ENCODE data around the gene TBC1D9. TPM values are rescaled to one million over a fixed set of nuclear protein-coding genes. Genes with fewer than 3 reads are reported as not detected.

TBC1D9 gene
- polyA plus RNA-seq, 3 donors = 13.6 to 33.5 (median 21.0) TPM

- no peak overlapping the region for H3K27ac Mint-ChIP-seq
- intact Hi-C loops (cut with micrococcal nuclease) = no loop called here
These were observed 103.6 kb downstream of the TBC1D9 start for GRCh38 chr4:140652601-140653000.

GRCh38 chr4:140648716-140649308 is 107.4 kb downstream of the TBC1D9 start:
- Histone ChIP-seq H3K9me3 (replicated peaks in 1 of 2; ENCODE audit: control insufficient read depth in 1 of 2, insufficient read depth in 1 of 2, low read length in 2 of 2) (no peaks in the 10 kb centered on the region), H3K9ac (ENCODE audit: insufficient read depth, low read length, poor library complexity, severe bottlenecking) (no peak overlapping the region), H3K4me2 (replicated peaks; ENCODE audit: extremely low read depth, low read length, poor library complexity, severe bottlenecking) (no peak overlapping the region), H4K20me1 (ENCODE audit: insufficient read depth, low read length) (peaks cover 44% of the 10 kb centered on the region), H3K27ac (ENCODE audit: low read depth in 1 of 2, low read length in 2 of 2) (no peak overlapping the region), H3K79me2 (ENCODE audit: insufficient read depth, low read length) (no peaks in the 10 kb centered on the region), H2AFZ (ENCODE audit: insufficient read depth, low read depth, low read length, poor library complexity, severe bottlenecking) (no peak overlapping the region), H3K4me3 (replicated peaks in 1 of 3; ENCODE audit: low read depth in 2 of 3, low read length in 3 of 3) (no peak overlapping the region), H3K4me1 (ENCODE audit: control insufficient read depth in 1 of 2, insufficient read depth in 2 of 2, low read length in 2 of 2) (no peaks in the 10 kb centered on the region), H3K27me3 (ENCODE audit: control insufficient read depth in 2 of 2, insufficient read depth in 2 of 2, low read length in 2 of 2) (no peaks in the 10 kb centered on the region), H3K36me3 (replicated peaks in 1 of 2; ENCODE audit: control insufficient read depth in 1 of 2, insufficient read depth in 2 of 2, low read length in 2 of 2) (peaks cover 50 to 98% of the 10 kb centered on the region in 2 donors)
- no peak for DNase-seq
- no peak overlapping the region for H3K27ac Mint-ChIP-seq
- H3K36me3 Mint-ChIP-seq = peaks cover 80 to 90% of the 10 kb centered on the region in 2 donors
- no peaks in the 10 kb centered on the region for H3K4me1 Mint-ChIP-seq
- no peak for TF ChIP-seq CTCF (IDR thresholded peaks at IDR 0.05)
- H3K27me3 Mint-ChIP-seq (ENCODE audit: low read depth in 3 of 3) = peaks cover 2 to 3% (median 3%) of the 10 kb centered on the region in 3 donors
- intact Hi-C loops (cut with micrococcal nuclease) = no loop called here
- peaks cover 0 to 4% (median 1%) of the 10 kb centered on the region in 7 donors for H3K9me3 Mint-ChIP-seq
- no peak overlapping the region for H3K4me3 Mint-ChIP-seq
- WGBS (ENCODE audit: insufficient coverage) = 100% methylated on average over 1 of the region's 2 CpGs

More at GRCh38 chr4:140652601-140653000, 103.6 kb downstream of the TBC1D9 start:
- peaks cover 80 to 88% of the 10 kb centered on the region in 2 donors for H3K36me3 Mint-ChIP-seq
- Histone ChIP-seq H2AFZ (ENCODE audit: insufficient read depth, low read depth, low read length, poor library complexity, severe bottlenecking) (no peak overlapping the region), H3K9me3 (replicated peaks in 1 of 2; ENCODE audit: control insufficient read depth in 1 of 2, insufficient read depth in 1 of 2, low read length in 2 of 2) (no peaks in the 10 kb centered on the region), H3K4me2 (replicated peaks; ENCODE audit: extremely low read depth, low read length, poor library complexity, severe bottlenecking) (no peak overlapping the region), H3K9ac (ENCODE audit: insufficient read depth, low read length, poor library complexity, severe bottlenecking) (no peak overlapping the region), H3K4me3 (replicated peaks in 1 of 3; ENCODE audit: low read depth in 2 of 3, low read length in 3 of 3) (no peak overlapping the region), H3K36me3 (replicated peaks in 1 of 2; ENCODE audit: control insufficient read depth in 1 of 2, insufficient read depth in 2 of 2, low read length in 2 of 2) (peaks cover 55 to 96% of the 10 kb centered on the region in 2 donors), H3K79me2 (ENCODE audit: insufficient read depth, low read length) (no peaks in the 10 kb centered on the region), H3K4me1 (ENCODE audit: control insufficient read depth in 1 of 2, insufficient read depth in 2 of 2, low read length in 2 of 2) (no peaks in the 10 kb centered on the region), H3K27me3 (ENCODE audit: control insufficient read depth in 2 of 2, insufficient read depth in 2 of 2, low read length in 2 of 2) (no peaks in the 10 kb centered on the region), H3K27ac (ENCODE audit: low read depth in 1 of 2, low read length in 2 of 2) (no peak overlapping the region), H4K20me1 (ENCODE audit: insufficient read depth, low read length) (peaks cover 48% of the 10 kb centered on the region)
- H3K27me3 Mint-ChIP-seq (ENCODE audit: low read depth in 3 of 3) = peaks cover 2 to 3% (median 3%) of the 10 kb centered on the region in 3 donors
- no peak for DNase-seq
- H3K9me3 Mint-ChIP-seq = peaks cover 0 to 4% (median 0%) of the 10 kb centered on the region in 7 donors
- no peaks in the 10 kb centered on the region for H3K4me1 Mint-ChIP-seq
- no peak overlapping the region for H3K4me3 Mint-ChIP-seq
- no peak for TF ChIP-seq CTCF (IDR thresholded peaks at IDR 0.05)
- WGBS (ENCODE audit: insufficient coverage) = 100% methylated on average over 1 of the region's 2 CpGs

Data from CD14-positive monocyte (primary cell).